Measurements from ENCODE around the gene AIF1L.

The AIF1L gene

GRCh38 chr9:131116281-131117120, 20.2 kb downstream of the AIF1L start:
- no peak for DNase-seq
- H3K4me1 ChIP-seq: no peaks in the 10 kb centered on the region
- peaks cover 7% of the 10 kb centered on the region; the same call in 1 of the 2 replicates for H3K27me3 ChIP-seq
- no peaks in the 10 kb centered on the region for H3K9me3 ChIP-seq
- no peak overlapping the region for H3K4me3 ChIP-seq (ENCODE audit: low read depth, low read length)
- TF ChIP-seq CTCF (IDR thresholded peaks at IDR 0.05; ENCODE audit: low read depth, low read length): no peak
- no peaks in the 10 kb centered on the region for H3K36me3 ChIP-seq

GRCh38 chr9:131117121-131117761, 20.9 kb downstream of the AIF1L start:
- no peaks in the 10 kb centered on the region for H3K36me3 ChIP-seq
- peaks cover 7% of the 10 kb centered on the region; the same call in 1 of the 2 replicates for H3K27me3 ChIP-seq
- no peak overlapping the region for H3K4me3 ChIP-seq (ENCODE audit: low read depth, low read length)
- H3K4me1 ChIP-seq: no peaks in the 10 kb centered on the region
- TF ChIP-seq CTCF (IDR thresholded peaks at IDR 0.05; ENCODE audit: low read depth, low read length): no peak
- H3K9me3 ChIP-seq: no peaks in the 10 kb centered on the region
- no peak for DNase-seq

GRCh38 chr9:131117762-131118145, 21.4 kb downstream of the AIF1L start:
- TF ChIP-seq CTCF (IDR thresholded peaks at IDR 0.05; ENCODE audit: low read depth, low read length): no peak
- Histone ChIP-seq H3K4me3 (ENCODE audit: low read depth, low read length) (no peak overlapping the region), H3K27me3 (peaks cover 7% of the 10 kb centered on the region; the same call in 1 of the 2 replicates), H3K9me3 (no peaks in the 10 kb centered on the region), H3K36me3 (no peaks in the 10 kb centered on the region), H3K4me1 (no peaks in the 10 kb centered on the region)
- DNase-seq: no peak

- Histone ChIP-seq H3K27me3 (peaks cover 7% of the 10 kb centered on the region; the same call in 1 of the 2 replicates), H3K36me3 (no peaks in the 10 kb centered on the region), H3K9me3 (no peaks in the 10 kb centered on the region), H3K4me1 (no peaks in the 10 kb centered on the region), H3K4me3 (ENCODE audit: low read depth, low read length) (no peak overlapping the region)
- TF ChIP-seq CTCF (IDR thresholded peaks at IDR 0.05; ENCODE audit: low read depth, low read length): no peak
- no peak for DNase-seq
Measured at GRCh38 chr9:131119600-131119999, 23.3 kb downstream of the AIF1L start.

- Histone ChIP-seq H3K4me1 (no peaks in the 10 kb centered on the region), H3K4me3 (ENCODE audit: low read depth, low read length) (no peak overlapping the region), H3K9me3 (no peaks in the 10 kb centered on the region), H3K27me3 (peaks cover 7% of the 10 kb centered on the region; the same call in 1 of the 2 replicates), H3K36me3 (no peaks in the 10 kb centered on the region)
- no peak for TF ChIP-seq CTCF (IDR thresholded peaks at IDR 0.05; ENCODE audit: low read depth, low read length)
- no peak for DNase-seq
Measured at GRCh38 chr9:131120620-131121228, 24.4 kb downstream of the AIF1L start.

All from BE2C (cell line).